Mesothelial cell of epicardium (in vitro differentiated cells): ENCODE measurements around the gene NLGN1. TPM values are rescaled to one million over a fixed set of nuclear protein-coding genes. Genes with fewer than 3 reads are reported as not detected.

Source experiments
- DNase-seq, 2 experiments: peaks; one replicate each; pipeline ENCODE4 v3.0.0; 2021; ENCODE audit warnings: low spot score in 2 of 2; ENCODE audit not compliant: unreplicated experiment in 2 of 2
- H3K27ac Mint-ChIP-seq: 2 replicates; pipeline ENCODE4 v1.8.0; 2021; ENCODE audit warnings: mixed read lengths
- H3K27me3 Mint-ChIP-seq: 2 replicates; pipeline ENCODE4 v1.8.0; 2021; ENCODE audit warnings: low read depth, mixed read lengths
- H3K36me3 Mint-ChIP-seq: 2 replicates; pipeline ENCODE4 v1.8.0; 2021; ENCODE audit warnings: mixed read lengths
- H3K4me1 Mint-ChIP-seq: 2 replicates; pipeline ENCODE4 v1.8.0; 2021; ENCODE audit warnings: mixed read lengths
- H3K4me3 Mint-ChIP-seq: 2 replicates; pipeline ENCODE4 v1.8.0; 2021; ENCODE audit warnings: mild to moderate bottlenecking, moderate library complexity, mixed read lengths
- H3K9me3 Mint-ChIP-seq: 2 replicates; pipeline ENCODE4 v1.8.0; 2021; ENCODE audit warnings: mixed read lengths
- total RNA-seq: library from RNA; stranded (reverse); gene quantifications from 3 replicates; pipeline ENCODE4 v1.2.1, GENCODE V29; 2021
- TF ChIP-seq, protein P1 (sequence below): fragments of 200-600 bp; sonication (generic); IDR thresholded peaks from one replicate; pipeline ENCODE4 v1.5.0; 2021; ENCODE audit warnings: antibody characterized with exemption; ENCODE audit not compliant: unreplicated experiment

The NLGN1 gene
- total RNA-seq, 1 donor from 2014 or later = 4.2 TPM

DNA sequence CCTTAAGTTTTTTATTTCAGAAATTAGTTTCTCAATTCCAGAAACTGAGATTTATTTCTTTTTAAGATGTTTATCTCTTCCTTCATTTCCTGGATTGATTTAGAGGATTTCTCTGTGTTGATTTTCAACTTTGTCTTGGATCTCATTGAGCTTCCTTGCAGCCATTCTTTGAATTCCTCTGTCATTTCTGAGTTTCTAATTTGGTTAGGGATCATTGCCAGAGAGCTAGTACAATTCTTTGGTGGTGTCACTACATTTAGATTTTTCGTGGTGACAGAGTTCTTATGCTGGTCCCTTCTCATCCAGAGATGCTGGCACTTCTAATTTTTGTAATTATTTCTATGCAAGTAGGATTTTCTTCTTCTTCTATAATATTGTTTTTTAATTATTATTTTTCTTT lies 770.5 kb downstream of the NLGN1 start:
- H3K27me3 Mint-ChIP-seq = no peaks in the 10 kb centered on the region

DNA sequence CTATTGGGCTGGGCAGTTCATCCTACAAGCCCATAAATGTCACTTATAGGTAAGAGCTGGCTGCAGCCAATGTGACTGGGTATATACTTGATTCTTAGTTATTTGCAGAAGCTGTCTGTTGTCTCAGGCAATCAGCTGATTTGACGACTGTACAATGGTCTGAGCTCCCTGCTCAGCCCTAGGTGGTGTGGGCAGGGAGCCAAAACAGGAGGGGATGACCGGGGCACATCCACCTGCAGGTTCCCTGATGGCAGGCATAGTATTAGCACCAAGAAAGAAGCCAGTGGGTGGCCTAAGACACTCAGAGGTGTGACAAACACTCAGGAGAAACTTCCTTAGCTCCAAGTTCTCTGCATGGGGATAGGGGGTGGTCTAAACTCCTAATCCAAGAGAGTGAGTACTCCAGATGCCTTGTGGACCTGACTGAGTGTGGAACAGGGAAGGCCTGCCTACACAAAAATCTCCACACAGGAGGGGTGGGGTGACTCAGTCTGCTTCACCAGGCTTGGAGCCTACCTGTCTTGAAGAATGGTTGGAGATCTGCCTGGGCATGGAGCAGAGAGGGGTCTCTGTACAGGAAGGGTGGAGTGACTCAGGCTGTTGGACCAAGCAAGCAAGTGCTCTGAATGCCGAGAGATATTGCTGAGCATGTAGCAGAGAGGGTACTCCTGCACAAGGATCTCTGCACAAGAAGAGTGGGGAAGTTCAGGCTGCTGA lies 771.2 kb downstream of the NLGN1 start:
- DNase-seq = no peak
- H3K9me3 Mint-ChIP-seq = peaks cover 60% of the 10 kb centered on the region
- H3K36me3 Mint-ChIP-seq = peaks cover 25% of the 10 kb centered on the region
- H3K4me3 Mint-ChIP-seq = no peak overlapping the region
- H3K27ac Mint-ChIP-seq = no peak overlapping the region
- TF ChIP-seq, protein P1, sequence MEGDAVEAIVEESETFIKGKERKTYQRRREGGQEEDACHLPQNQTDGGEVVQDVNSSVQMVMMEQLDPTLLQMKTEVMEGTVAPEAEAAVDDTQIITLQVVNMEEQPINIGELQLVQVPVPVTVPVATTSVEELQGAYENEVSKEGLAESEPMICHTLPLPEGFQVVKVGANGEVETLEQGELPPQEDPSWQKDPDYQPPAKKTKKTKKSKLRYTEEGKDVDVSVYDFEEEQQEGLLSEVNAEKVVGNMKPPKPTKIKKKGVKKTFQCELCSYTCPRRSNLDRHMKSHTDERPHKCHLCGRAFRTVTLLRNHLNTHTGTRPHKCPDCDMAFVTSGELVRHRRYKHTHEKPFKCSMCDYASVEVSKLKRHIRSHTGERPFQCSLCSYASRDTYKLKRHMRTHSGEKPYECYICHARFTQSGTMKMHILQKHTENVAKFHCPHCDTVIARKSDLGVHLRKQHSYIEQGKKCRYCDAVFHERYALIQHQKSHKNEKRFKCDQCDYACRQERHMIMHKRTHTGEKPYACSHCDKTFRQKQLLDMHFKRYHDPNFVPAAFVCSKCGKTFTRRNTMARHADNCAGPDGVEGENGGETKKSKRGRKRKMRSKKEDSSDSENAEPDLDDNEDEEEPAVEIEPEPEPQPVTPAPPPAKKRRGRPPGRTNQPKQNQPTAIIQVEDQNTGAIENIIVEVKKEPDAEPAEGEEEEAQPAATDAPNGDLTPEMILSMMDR = no peak
- peaks cover 4% of the 10 kb centered on the region for H3K4me1 Mint-ChIP-seq
- no peaks in the 10 kb centered on the region for H3K27me3 Mint-ChIP-seq

More for the DNA sequence above, 770.5 kb downstream of the NLGN1 start:
- no peak overlapping the region for H3K27ac Mint-ChIP-seq
- H3K9me3 Mint-ChIP-seq = peaks cover 58% of the 10 kb centered on the region
- no peak overlapping the region for H3K4me3 Mint-ChIP-seq
- H3K4me1 Mint-ChIP-seq = peaks cover 4% of the 10 kb centered on the region
- peaks cover 21% of the 10 kb centered on the region for H3K36me3 Mint-ChIP-seq
- TF ChIP-seq, protein P1 = no peak
- no peak for DNase-seq

DNA sequence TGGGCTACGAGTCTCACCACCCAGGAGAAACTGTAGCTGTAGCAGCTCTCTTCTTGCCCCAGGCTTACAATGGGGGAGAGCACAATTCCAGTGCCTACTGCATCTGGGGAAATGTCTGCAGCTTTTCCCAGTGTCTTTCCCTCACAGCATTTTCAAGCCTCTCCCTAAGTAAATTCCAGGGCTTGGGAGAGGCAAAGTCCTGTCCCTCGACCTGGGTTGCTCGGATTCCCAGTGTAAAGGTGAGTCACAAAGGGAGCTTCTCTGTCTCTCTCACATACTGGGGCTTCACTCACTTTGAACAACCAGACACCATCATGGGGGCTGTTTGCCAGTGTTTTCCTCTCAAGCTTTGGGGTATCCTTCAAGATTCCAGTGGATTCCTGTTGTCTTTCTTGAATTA lies 772.2 kb downstream of the NLGN1 start:
- Mint-ChIP-seq H3K27ac (no peak overlapping the region), H3K27me3 (no peaks in the 10 kb centered on the region), H3K9me3 (peaks cover 58% of the 10 kb centered on the region), H3K4me3 (no peak overlapping the region), H3K4me1 (peaks cover 4% of the 10 kb centered on the region), H3K36me3 (peaks cover 16% of the 10 kb centered on the region)
- TF ChIP-seq, protein P1 = no peak
- no peak for DNase-seq

DNA sequence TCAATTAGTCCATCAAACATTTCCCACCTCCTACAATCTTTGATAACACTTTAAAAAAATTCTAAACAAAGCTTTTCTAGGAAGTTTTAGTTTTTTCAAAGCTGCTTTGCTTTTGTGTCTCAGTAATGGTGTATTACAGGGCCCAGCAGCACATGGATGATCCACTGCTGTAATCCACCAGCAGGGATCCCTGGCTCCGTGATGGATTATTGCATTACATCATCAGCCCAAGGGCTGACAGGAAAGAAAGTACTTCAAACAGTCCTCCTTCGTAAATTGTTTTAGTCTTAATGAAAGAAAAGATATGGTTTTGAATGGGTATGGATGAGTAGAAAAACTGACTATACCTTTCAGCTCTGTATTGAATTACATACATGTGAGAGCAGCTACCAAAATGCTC lies 772.7 kb downstream of the NLGN1 start:
- H3K4me1 Mint-ChIP-seq = peaks cover 4% of the 10 kb centered on the region
- no peak for DNase-seq
- H3K36me3 Mint-ChIP-seq = peaks cover 12% of the 10 kb centered on the region
- H3K9me3 Mint-ChIP-seq = peaks cover 58% of the 10 kb centered on the region
- TF ChIP-seq, protein P1 = no peak
- H3K4me3 Mint-ChIP-seq = no peak overlapping the region
- no peaks in the 10 kb centered on the region for H3K27me3 Mint-ChIP-seq
- peak overlapping the region; percentile 12 for H3K27ac Mint-ChIP-seq

DNA sequence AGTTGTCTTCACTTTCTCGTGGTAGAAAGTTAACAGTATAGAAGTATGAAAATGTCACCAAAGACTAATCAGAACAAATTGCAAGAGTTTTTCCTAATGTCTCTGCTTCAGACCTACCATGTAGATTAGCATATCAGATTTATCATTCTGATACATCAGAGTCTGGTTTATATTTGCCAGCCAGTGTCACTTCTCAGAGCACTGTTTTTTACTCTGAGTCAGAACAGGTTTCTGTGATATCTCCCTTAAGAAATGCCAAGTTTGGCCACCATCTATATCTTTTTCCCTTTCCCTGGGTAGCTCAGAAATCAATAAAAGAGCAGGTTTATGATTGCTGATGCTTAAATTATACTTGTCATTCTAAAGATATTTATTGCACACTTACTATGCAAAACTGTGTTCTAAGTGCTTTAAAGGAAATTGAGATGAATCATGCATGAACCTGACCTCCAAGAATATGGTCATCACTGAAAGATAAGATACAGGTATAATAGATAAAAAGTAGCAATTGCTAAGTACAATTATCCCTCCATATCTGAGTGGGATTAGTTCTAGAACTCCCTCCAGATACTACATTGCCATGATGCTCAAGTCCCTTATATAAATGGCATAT lies 788.9 kb downstream of the NLGN1 start:
- DNase-seq = no peak
- Mint-ChIP-seq H3K36me3 (no peaks in the 10 kb centered on the region), H3K4me3 (no peak overlapping the region), H3K4me1 (peaks cover 25% of the 10 kb centered on the region), H3K27me3 (peaks cover 4% of the 10 kb centered on the region), H3K9me3 (no peaks in the 10 kb centered on the region), H3K27ac (no peak overlapping the region)
- TF ChIP-seq, protein P1 = no peak
